Measurements from ENCODE around the gene FGFR2. TPM values are rescaled to one million over a fixed set of nuclear protein-coding genes. Genes with fewer than 3 reads are reported as not detected.
"Not testable (repeated sequence)": the region's sequence is repeated elsewhere in the genome, so short reads cannot be mapped to it uniquely, and the experiment has no call there.

FGFR2 gene
- total RNA-seq, 1 donor from 2014 or later = 8.0 TPM

DNA sequence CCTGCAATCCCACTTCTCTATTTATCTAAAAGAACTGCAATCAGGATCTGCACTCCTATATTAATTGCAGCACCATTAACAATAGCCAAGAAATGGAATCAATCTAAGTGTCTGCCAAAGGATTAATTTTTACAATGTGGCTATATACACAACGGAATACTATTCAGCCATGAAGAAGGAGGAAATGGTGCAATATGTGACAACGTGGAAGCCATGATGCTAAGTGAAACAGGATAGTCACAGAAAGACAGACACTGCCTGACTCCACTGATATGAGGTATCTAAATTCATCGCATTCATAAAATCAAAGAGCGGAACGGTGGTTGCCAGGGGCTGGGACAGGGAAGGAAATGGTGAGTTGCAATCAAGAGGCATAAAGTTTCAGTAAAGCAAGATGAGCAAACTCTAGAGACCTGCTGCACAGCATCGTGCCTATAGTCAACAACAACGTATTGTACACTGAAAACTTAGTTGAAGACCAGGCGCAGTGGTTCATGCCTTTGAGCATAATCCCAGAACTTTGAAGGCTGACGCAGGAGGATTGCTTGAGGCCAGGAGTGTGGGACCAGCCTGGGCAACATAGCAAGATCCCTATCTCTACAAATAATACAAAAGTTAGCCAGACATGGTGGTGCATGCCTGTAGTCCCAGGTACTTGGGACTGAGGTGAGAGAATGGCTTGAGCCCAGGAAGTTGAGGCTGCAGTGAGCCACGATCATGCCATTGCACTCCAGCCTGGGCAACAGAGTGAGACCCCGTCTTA is 76.3 kb downstream of the FGFR2 start:
- no peak overlapping the region for H3K4me3 Mint-ChIP-seq (ENCODE audit: unreplicated experiment)
- TF ChIP-seq, protein P1, sequence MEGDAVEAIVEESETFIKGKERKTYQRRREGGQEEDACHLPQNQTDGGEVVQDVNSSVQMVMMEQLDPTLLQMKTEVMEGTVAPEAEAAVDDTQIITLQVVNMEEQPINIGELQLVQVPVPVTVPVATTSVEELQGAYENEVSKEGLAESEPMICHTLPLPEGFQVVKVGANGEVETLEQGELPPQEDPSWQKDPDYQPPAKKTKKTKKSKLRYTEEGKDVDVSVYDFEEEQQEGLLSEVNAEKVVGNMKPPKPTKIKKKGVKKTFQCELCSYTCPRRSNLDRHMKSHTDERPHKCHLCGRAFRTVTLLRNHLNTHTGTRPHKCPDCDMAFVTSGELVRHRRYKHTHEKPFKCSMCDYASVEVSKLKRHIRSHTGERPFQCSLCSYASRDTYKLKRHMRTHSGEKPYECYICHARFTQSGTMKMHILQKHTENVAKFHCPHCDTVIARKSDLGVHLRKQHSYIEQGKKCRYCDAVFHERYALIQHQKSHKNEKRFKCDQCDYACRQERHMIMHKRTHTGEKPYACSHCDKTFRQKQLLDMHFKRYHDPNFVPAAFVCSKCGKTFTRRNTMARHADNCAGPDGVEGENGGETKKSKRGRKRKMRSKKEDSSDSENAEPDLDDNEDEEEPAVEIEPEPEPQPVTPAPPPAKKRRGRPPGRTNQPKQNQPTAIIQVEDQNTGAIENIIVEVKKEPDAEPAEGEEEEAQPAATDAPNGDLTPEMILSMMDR (IDR thresholded peaks at IDR 0.05) = no peak
- DNase-seq (ENCODE audit: extremely low spot score, unreplicated experiment) = no peak
- peaks cover 43% of the 10 kb centered on the region for H3K4me1 Mint-ChIP-seq (ENCODE audit: unreplicated experiment)
- H3K27me3 Mint-ChIP-seq (ENCODE audit: unreplicated experiment) = peaks cover 6% of the 10 kb centered on the region
- H3K27ac Mint-ChIP-seq (ENCODE audit: unreplicated experiment) = no peak overlapping the region
- H3K9me3 Mint-ChIP-seq (ENCODE audit: unreplicated experiment) = no peaks in the 10 kb centered on the region
- no peaks in the 10 kb centered on the region for H3K36me3 Mint-ChIP-seq (ENCODE audit: unreplicated experiment)

DNA sequence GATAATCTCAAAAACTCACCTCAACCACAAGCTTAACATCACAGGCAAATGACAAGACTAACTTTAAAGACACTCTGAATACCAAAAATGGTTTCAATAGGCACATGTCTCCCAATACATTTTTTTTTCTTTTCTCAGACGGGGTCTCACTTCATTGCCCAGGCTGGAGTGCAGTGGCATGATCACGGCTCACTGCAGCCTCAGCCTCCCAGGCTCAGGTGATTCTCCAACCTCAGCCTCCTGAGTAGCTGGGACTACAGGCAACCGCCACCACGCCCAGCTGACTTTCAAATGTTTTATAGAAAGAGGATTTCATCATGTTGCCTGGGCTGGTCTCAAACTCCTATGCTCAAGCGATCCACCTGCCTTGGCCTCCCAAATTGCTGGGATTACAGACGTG is 77.7 kb downstream of the FGFR2 start:
- H3K9me3 Mint-ChIP-seq (ENCODE audit: unreplicated experiment); H3K27me3 Mint-ChIP-seq (ENCODE audit: unreplicated experiment); H3K27ac Mint-ChIP-seq (ENCODE audit: unreplicated experiment); DNase-seq (ENCODE audit: extremely low spot score, unreplicated experiment); H3K36me3 Mint-ChIP-seq (ENCODE audit: unreplicated experiment); H3K4me3 Mint-ChIP-seq (ENCODE audit: unreplicated experiment): not testable (repeated sequence)
- peaks cover 37% of the 10 kb centered on the region for H3K4me1 Mint-ChIP-seq (ENCODE audit: unreplicated experiment)

GRCh38 chr10:121519901-121520493 is 78.2 kb downstream of the FGFR2 start:
- no peak overlapping the region for H3K27ac Mint-ChIP-seq (ENCODE audit: unreplicated experiment)
- TF ChIP-seq, protein P1 (IDR thresholded peaks at IDR 0.05) = no peak
- no peak for DNase-seq (ENCODE audit: extremely low spot score, unreplicated experiment)
- H3K36me3 Mint-ChIP-seq (ENCODE audit: unreplicated experiment) = no peaks in the 10 kb centered on the region
- no peaks in the 10 kb centered on the region for H3K9me3 Mint-ChIP-seq (ENCODE audit: unreplicated experiment)
- H3K27me3 Mint-ChIP-seq (ENCODE audit: unreplicated experiment) = peaks cover 6% of the 10 kb centered on the region
- peaks cover 32% of the 10 kb centered on the region for H3K4me1 Mint-ChIP-seq (ENCODE audit: unreplicated experiment)
- H3K4me3 Mint-ChIP-seq (ENCODE audit: unreplicated experiment) = no peak overlapping the region

DNA sequence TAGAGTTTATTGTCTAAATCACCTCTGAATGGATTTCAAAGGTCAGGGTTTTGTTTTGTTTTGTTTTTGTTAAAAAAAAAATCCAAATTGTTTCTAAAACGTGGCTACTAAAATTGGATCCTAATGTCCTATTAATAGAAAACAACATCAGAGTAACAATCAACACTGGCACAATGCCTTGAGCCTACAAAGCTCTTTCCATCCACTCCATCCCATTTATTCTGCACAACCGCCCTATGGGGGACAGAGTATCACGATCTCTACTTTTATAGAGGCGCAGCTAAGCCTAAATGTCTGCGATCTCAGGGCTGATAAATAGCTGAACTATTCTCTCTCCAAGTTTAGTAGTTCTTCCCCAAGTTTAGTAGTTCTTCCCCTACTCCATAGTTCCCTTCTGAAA is 78.8 kb downstream of the FGFR2 start:
- H3K36me3 Mint-ChIP-seq (ENCODE audit: unreplicated experiment) = no peaks in the 10 kb centered on the region
- no peak for DNase-seq (ENCODE audit: extremely low spot score, unreplicated experiment)
- H3K27ac Mint-ChIP-seq (ENCODE audit: unreplicated experiment) = no peak overlapping the region
- TF ChIP-seq, protein P1 (IDR thresholded peaks at IDR 0.05) = no peak
- H3K4me1 Mint-ChIP-seq (ENCODE audit: unreplicated experiment) = peaks cover 26% of the 10 kb centered on the region
- H3K9me3 Mint-ChIP-seq (ENCODE audit: unreplicated experiment) = no peaks in the 10 kb centered on the region
- no peak overlapping the region for H3K4me3 Mint-ChIP-seq (ENCODE audit: unreplicated experiment)
- H3K27me3 Mint-ChIP-seq (ENCODE audit: unreplicated experiment) = peaks cover 6% of the 10 kb centered on the region

- TF ChIP-seq, protein P1 (IDR thresholded peaks at IDR 0.05) = no peak
- H3K36me3 Mint-ChIP-seq (ENCODE audit: unreplicated experiment) = no peaks in the 10 kb centered on the region
These were observed 79.9 kb downstream of the FGFR2 start for GRCh38 chr10:121518333-121518732.

More at GRCh38 chr10:121518333-121518732, 79.9 kb downstream of the FGFR2 start:
- H3K4me1 Mint-ChIP-seq (ENCODE audit: unreplicated experiment) = peaks cover 17% of the 10 kb centered on the region
- H3K4me3 Mint-ChIP-seq (ENCODE audit: unreplicated experiment) = no peak overlapping the region
- H3K27me3 Mint-ChIP-seq (ENCODE audit: unreplicated experiment) = peaks cover 6% of the 10 kb centered on the region
- H3K9me3 Mint-ChIP-seq (ENCODE audit: unreplicated experiment) = no peaks in the 10 kb centered on the region
- H3K27ac Mint-ChIP-seq (ENCODE audit: unreplicated experiment) = no peak overlapping the region
- DNase-seq (ENCODE audit: extremely low spot score, unreplicated experiment) = no peak

Data from osteocyte (in vitro differentiated cells).